Activated CD8-positive, alpha-beta memory T cell treated with anti-CD3 and anti-CD28 coated beads, Interleukin-2, amount 10 ng/mL, durations not matched to agents 7 days and 5 days (primary cell): ENCODE data around the gene BICDL1. TPM values are rescaled to one million over a fixed set of nuclear protein-coding genes. Genes with fewer than 3 reads are reported as not detected.
"Not testable (repeated sequence)": the region's sequence is repeated elsewhere in the genome, so short reads cannot be mapped to it uniquely, and the experiment has no call there.

ENCODE experiments used
- ATAC-seq: fragments of 150-1000 bp; cut with Tn5 transposase; one replicate; pipeline ENCODE4 v1.10.0; 2021; ENCODE audit warnings: moderate library complexity
- CTCF ChIA-PET: fragments of 350-600 bp; sonication (Branson Sonifier 250); formaldehyde crosslinking; loops from one replicate; lab custom pipeline; 2021; ENCODE audit warnings: antibody characterized with exemption; lab: Charles Lee
- DNase-seq: peaks from one replicate; pipeline ENCODE4 v3.0.0-alpha.2; 2020
- H3K27ac Mint-ChIP-seq: one replicate; pipeline ENCODE4 v1.8.0; 2021; ENCODE audit warnings: mild to moderate bottlenecking, mixed read lengths
- H3K27me3 Mint-ChIP-seq: one replicate; pipeline ENCODE4 v1.8.0; 2021; ENCODE audit warnings: mixed read lengths
- H3K36me3 Mint-ChIP-seq: one replicate; pipeline ENCODE4 v1.8.0; 2021; ENCODE audit warnings: mild to moderate bottlenecking, mixed read lengths
- H3K4me1 Mint-ChIP-seq: one replicate; pipeline ENCODE4 v1.8.0; 2021; ENCODE audit warnings: mixed read lengths
- H3K4me3 Mint-ChIP-seq: one replicate; pipeline ENCODE4 v1.8.0; 2021; ENCODE audit warnings: mild to moderate bottlenecking, moderate library complexity, mixed read lengths
- H3K9me3 Mint-ChIP-seq: one replicate; pipeline ENCODE4 v1.8.0; 2022; ENCODE audit warnings: low read depth, mixed read lengths
- total RNA-seq, 2 experiments: library from RNA; stranded (reverse); gene quantifications; one replicate each; pipeline ENCODE4 v1.2.3, GENCODE V29; 2021

The BICDL1 gene
- total RNA-seq, 2 experiments from 2014 or later, result 59.8 to 62.9 TPM

DNA sequence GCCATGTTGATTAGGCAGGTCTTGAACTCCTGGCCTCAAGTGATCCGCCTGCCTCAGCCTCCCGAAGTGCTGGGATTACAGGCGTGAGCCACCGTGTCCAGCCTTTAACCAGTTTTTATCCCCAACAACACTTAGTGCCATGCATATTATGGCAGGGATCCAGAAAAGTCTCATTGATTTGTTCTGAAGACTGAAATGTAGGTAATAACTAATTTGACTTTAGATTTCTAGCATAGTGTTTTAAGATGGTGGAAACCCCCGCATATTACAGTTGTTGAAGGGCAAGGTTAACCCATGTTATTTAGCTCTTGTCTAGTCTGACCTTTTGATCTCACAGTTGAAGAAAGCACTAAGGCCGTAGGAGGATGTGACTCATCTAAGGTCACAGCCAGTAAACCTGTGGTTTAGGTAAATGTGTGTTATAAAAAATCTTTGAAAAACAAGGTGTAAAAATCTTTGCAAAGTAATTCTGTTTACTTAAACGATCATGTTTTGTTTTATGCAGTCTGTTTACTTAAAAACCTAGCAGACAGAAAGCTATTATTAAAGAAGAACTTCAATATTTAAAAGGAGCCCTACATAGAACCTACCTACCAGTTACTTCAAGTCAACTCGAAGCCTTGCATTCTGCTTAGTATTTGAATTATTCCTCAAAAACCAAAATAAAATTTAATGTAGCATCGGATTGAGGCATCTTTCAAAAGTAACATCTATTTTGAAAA, 24.8 kb downstream of the BICDL1 start:
- DNase-seq, result peak; percentile 78
- H3K27me3 Mint-ChIP-seq, result no peaks in the 10 kb centered on the region
- peak overlapping the region; percentile 90 for H3K27ac Mint-ChIP-seq
- ATAC-seq, result peak; percentile 70
- H3K9me3 Mint-ChIP-seq, result no peaks in the 10 kb centered on the region
- H3K36me3 Mint-ChIP-seq, result peaks cover 23% of the 10 kb centered on the region
- peak overlapping the region; percentile 45 for H3K4me3 Mint-ChIP-seq
- CTCF ChIA-PET, result interaction anchor here (1.0 to 2.0 kb wide), 4 partner anchors 12 to 73 kb away, joined by 3 to 7 read pairs (median 4); partner anchors contain the start of gene BICDL1
- peaks cover 74% of the 10 kb centered on the region for H3K4me1 Mint-ChIP-seq

DNA sequence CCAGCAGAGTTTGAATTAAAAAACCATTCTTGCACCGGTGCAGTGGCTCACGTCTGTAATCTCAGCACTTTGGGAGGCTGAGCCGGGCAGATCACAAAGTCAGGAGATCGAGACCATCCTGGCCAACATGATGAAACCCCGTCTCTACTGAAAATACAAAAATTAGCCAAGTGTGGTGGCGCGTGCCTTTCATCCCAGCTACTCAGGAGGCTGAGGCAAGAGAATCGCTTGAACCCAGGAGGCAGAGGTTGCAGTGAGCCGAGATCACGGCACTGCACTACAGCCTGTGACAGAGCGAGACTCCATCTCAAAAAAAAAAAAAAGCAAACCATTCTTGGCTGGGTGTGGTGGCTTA, 25.3 kb downstream of the BICDL1 start:
- not testable (repeated sequence) for H3K27me3 Mint-ChIP-seq, ATAC-seq, DNase-seq, H3K9me3 Mint-ChIP-seq
- Mint-ChIP-seq H3K4me1 (peaks cover 71% of the 10 kb centered on the region), H3K27ac (peak overlapping the region; percentile 90), H3K36me3 (peaks cover 22% of the 10 kb centered on the region), H3K4me3 (peak overlapping the region; percentile 45)
- CTCF ChIA-PET, result interaction anchor here (1.0 to 2.0 kb wide), 3 partner anchors 24 to 73 kb away, joined by 4 to 7 read pairs (median 5); partner anchors contain the start of gene BICDL1

- peaks cover 64% of the 10 kb centered on the region for H3K4me1 Mint-ChIP-seq
- no peaks in the 10 kb centered on the region for H3K9me3 Mint-ChIP-seq
- peak; percentile 49 for DNase-seq
- CTCF ChIA-PET, result interaction anchor here (1.1 to 1.4 kb wide), 2 partner anchors 27 to 72 kb away, joined by 3 to 5 read pairs; partner anchors contain the start of gene BICDL1
- peaks cover 18% of the 10 kb centered on the region for H3K36me3 Mint-ChIP-seq
- no peak for ATAC-seq
- no peaks in the 10 kb centered on the region for H3K27me3 Mint-ChIP-seq
- peak overlapping the region; percentile 90 for H3K27ac Mint-ChIP-seq
- H3K4me3 Mint-ChIP-seq, result no peak overlapping the region
Measured at GRCh38 chr12:120015313-120015712, 26.3 kb downstream of the BICDL1 start.

DNA sequence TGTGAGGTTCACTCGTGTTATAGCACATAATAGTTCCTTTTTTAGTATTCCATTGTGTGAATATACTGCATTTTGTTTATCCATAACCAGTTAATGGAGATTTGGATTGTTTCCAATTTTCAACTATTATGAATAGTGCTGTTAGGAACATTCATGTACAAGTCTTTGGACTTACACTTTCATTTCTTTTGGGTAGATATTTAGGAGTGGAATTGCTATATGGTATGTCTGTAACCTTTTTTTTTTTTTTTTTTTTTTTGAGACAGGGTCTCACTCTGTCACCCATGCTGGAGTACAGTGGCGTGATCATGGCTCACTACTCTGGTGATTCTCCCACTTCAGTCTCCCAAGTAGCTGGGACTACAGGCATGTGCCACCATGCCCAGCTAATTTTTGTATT, 27.2 kb downstream of the BICDL1 start:
- CTCF ChIA-PET, result interaction anchor here (1.5 kb wide), 1 partner anchor 99 kb away, joined by 3 read pairs; no protein-coding TSS in a partner anchor
- peaks cover 55% of the 10 kb centered on the region for H3K4me1 Mint-ChIP-seq

DNA sequence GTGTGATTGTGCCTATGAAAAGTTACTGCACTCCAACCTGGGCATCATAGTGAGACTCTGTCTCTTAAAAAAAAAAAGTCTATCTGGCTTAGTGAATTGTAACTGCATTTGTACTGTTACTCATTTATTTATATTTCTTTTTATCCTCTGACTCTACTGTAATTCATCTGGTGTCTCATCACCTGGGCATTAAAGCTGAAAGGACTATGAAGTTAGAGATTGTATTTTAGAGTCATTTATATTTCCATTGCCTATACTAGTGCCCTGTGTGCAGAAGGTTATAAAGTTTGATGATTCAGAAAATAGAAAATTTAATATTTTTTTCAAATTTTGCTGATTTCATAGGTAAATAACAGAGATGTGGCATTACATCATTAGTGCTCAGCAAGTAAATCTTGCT, 30.2 kb downstream of the BICDL1 start:
- CTCF ChIA-PET, result no interaction called here
- Mint-ChIP-seq H3K9me3 (peaks cover 5% of the 10 kb centered on the region), H3K27me3 (no peaks in the 10 kb centered on the region), H3K4me1 (peaks cover 27% of the 10 kb centered on the region), H3K4me3 (no peak overlapping the region), H3K36me3 (peaks cover 33% of the 10 kb centered on the region), H3K27ac (no peak overlapping the region)
- ATAC-seq (no peak), DNase-seq (no peak)

More for the DNA sequence above, 27.2 kb downstream of the BICDL1 start:
- Mint-ChIP-seq H3K27ac (peak overlapping the region; percentile 90), H3K36me3 (peaks cover 18% of the 10 kb centered on the region)
- not testable (repeated sequence) for H3K27me3 Mint-ChIP-seq, H3K9me3 Mint-ChIP-seq, H3K4me3 Mint-ChIP-seq, DNase-seq, ATAC-seq

GRCh38 chr12:120019938-120020337, 30.9 kb downstream of the BICDL1 start:
- H3K4me3 Mint-ChIP-seq, result no peak overlapping the region
- CTCF ChIA-PET, result no interaction called here
- H3K27me3 Mint-ChIP-seq, result no peaks in the 10 kb centered on the region
- H3K4me1 Mint-ChIP-seq, result peaks cover 20% of the 10 kb centered on the region
- ATAC-seq (no peak), DNase-seq (no peak)
- no peak overlapping the region for H3K27ac Mint-ChIP-seq
- H3K36me3 Mint-ChIP-seq, result peaks cover 37% of the 10 kb centered on the region
- peaks cover 10% of the 10 kb centered on the region for H3K9me3 Mint-ChIP-seq

GRCh38 chr12:120024193-120024592, 35.2 kb downstream of the BICDL1 start:
- no peak overlapping the region for H3K4me3 Mint-ChIP-seq
- H3K36me3 Mint-ChIP-seq, result peaks cover 32% of the 10 kb centered on the region
- no peaks in the 10 kb centered on the region for H3K27me3 Mint-ChIP-seq

GRCh38 chr12:120025640-120026039, 36.6 kb downstream of the BICDL1 start:
- ATAC-seq, result no peak
- no peak overlapping the region for H3K4me3 Mint-ChIP-seq
- H3K36me3 Mint-ChIP-seq, result peaks cover 32% of the 10 kb centered on the region
- H3K9me3 Mint-ChIP-seq, result peaks cover 10% of the 10 kb centered on the region
- H3K27me3 Mint-ChIP-seq, result no peaks in the 10 kb centered on the region
- H3K27ac Mint-ChIP-seq, result no peak overlapping the region
- H3K4me1 Mint-ChIP-seq, result no peaks in the 10 kb centered on the region
- CTCF ChIA-PET, result interaction anchor here (1.0 kb wide), 1 partner anchor 12 kb away, joined by 3 read pairs; no protein-coding TSS in a partner anchor
- DNase-seq, result no peak

More at GRCh38 chr12:120024193-120024592, 35.2 kb downstream of the BICDL1 start:
- ATAC-seq (no peak), DNase-seq (no peak)
- CTCF ChIA-PET, result interaction anchor here (0.6 kb wide), 1 partner anchor 18 kb away, joined by 3 read pairs; no protein-coding TSS in a partner anchor
- Mint-ChIP-seq H3K27ac (no peak overlapping the region), H3K9me3 (peaks cover 10% of the 10 kb centered on the region), H3K4me1 (no peaks in the 10 kb centered on the region)

DNA sequence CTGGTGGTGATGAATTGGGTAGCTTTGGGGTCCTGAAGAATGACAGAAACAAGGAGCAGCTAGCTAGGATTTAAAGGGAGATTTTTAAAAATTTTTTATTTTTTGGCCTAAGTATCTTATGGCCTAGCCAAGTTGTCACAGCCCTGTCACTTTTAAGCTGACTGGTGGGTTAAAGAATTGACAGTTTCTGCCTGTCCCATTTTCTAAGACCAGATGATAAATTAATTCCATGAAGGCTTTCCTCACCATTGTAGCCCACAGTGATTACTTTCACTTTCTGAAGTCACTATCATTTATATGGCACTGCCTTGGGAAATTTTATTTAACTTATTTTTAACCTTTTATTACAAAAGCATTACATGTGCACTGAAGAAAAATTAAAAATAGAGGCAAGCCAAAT, 43.2 kb downstream of the BICDL1 start:
- CTCF ChIA-PET, result no interaction called here
- no peaks in the 10 kb centered on the region for H3K9me3 Mint-ChIP-seq
- no peak overlapping the region for H3K27ac Mint-ChIP-seq
- H3K4me3 Mint-ChIP-seq, result no peak overlapping the region
- DNase-seq, result no peak
- H3K4me1 Mint-ChIP-seq, result peaks cover 8% of the 10 kb centered on the region
- no peaks in the 10 kb centered on the region for H3K27me3 Mint-ChIP-seq
- peaks cover 10% of the 10 kb centered on the region for H3K36me3 Mint-ChIP-seq
- no peak for ATAC-seq

- peaks cover 5% of the 10 kb centered on the region for H3K36me3 Mint-ChIP-seq
- no peak overlapping the region for H3K27ac Mint-ChIP-seq
- H3K4me1 Mint-ChIP-seq, result peaks cover 4% of the 10 kb centered on the region
- CTCF ChIA-PET, result no interaction called here
- H3K9me3 Mint-ChIP-seq, result no peaks in the 10 kb centered on the region
- H3K27me3 Mint-ChIP-seq, result no peaks in the 10 kb centered on the region
- DNase-seq (no peak), ATAC-seq (no peak)
- H3K4me3 Mint-ChIP-seq, result no peak overlapping the region
Measured at GRCh38 chr12:120037851-120038250, 48.8 kb downstream of the BICDL1 start.

DNA sequence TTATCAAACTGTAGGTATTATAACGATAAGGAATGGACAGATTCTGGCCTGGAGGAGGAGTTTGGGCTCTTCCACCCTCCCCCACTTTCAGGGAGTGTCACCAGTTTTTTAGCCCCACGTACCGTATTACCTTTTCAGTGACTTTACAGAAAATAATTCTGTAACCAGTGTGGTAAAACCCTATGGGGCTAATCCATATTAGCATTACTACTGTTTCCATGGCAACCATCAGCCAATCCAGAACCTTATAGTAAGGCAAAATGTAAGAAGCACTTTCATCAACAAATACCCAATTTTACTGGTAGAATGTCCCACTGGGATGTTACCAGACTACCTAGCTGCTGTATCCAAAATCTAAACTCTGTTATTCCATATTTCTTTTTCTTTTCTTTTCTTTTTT, 50.7 kb downstream of the BICDL1 start:
- Mint-ChIP-seq H3K9me3 (no peaks in the 10 kb centered on the region), H3K27me3 (no peaks in the 10 kb centered on the region), H3K27ac (no peak overlapping the region), H3K4me1 (peaks cover 3% of the 10 kb centered on the region), H3K4me3 (no peak overlapping the region), H3K36me3 (peaks cover 10% of the 10 kb centered on the region)
- ATAC-seq (no peak), DNase-seq (no peak)
- CTCF ChIA-PET, result no interaction called here

DNA sequence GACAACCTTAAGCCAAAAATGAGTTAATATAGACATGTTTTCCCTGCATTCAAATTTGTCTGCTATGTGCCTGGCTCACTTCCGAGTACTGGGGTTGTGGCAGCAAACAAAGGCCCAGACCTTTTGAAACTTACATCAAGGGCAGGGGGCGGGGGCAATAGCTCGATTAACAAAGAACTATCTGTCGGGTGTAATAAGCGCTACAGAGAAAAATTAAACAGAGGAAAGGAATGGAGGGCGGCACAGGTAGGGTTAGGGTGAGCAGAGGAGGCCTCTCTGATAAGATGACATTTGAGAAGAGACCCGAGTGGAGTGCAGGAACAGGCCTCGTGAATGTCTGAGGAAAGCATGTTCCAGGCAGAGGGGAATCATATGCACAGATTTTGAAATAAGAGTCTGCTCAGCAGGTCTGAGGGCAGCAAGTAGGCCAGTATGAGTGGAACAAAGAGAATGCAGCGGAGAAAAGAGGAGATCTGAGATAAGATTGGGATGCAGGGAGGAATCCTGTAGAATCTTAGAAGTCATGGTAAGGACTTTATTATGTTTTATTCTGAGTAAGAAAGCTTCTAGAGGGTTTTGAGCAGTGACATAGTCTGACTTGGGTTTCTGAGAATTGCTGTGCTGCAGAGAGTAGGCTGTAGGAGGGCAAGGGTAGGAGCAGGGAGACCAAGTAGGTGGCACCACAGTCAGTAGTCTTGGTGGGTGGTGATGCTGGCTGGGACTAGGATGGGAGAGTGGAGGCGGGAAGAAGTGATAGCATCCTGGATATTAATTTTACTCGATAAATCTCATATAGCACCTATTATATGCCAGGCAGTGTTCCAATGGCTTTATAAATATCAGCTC, 52.6 kb downstream of the BICDL1 start:
- H3K27me3 Mint-ChIP-seq, result no peaks in the 10 kb centered on the region
- CTCF ChIA-PET, result no interaction called here
- no peak overlapping the region for H3K4me3 Mint-ChIP-seq
- ATAC-seq, result no peak
- H3K27ac Mint-ChIP-seq, result no peak overlapping the region
- peaks cover 12% of the 10 kb centered on the region for H3K36me3 Mint-ChIP-seq
- H3K4me1 Mint-ChIP-seq, result peaks cover 3% of the 10 kb centered on the region
- H3K9me3 Mint-ChIP-seq, result no peaks in the 10 kb centered on the region
- no peak for DNase-seq

DNA sequence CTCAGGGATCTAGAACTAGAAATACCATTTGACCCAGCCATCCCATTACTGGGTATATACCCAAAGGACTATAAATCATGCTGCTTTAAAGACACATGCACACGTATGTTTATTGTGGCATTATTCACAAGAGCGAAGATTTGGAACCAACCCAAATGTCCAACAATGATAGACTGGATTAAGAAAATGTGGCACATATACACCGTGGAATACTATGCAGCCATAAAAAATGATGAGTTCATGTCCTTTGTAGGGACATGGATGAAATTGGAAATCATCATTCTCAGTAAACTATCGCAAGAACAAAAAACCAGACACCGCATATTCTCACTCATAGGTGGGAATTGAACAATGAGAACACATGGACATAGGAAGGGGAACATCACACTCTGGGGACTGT, 56.3 kb downstream of the BICDL1 start:
- ATAC-seq, DNase-seq, CTCF ChIA-PET, H3K27ac Mint-ChIP-seq, H3K4me1 Mint-ChIP-seq, H3K9me3 Mint-ChIP-seq, H3K27me3 Mint-ChIP-seq, H3K4me3 Mint-ChIP-seq: not testable (repeated sequence)
- peaks cover 12% of the 10 kb centered on the region for H3K36me3 Mint-ChIP-seq
